HG03439 (cell line): ENCODE results near the gene TMSB4X.
"Not testable (repeated sequence)": the region's sequence is repeated elsewhere in the genome, so short reads cannot be mapped to it uniquely, and the experiment has no call there.

Experiments
- ATAC-seq: cut with Tn5 transposase; IDR thresholded peaks from one replicate; pipeline ENCODE4 v1.9.1; 2021; ENCODE audit warnings: mild to moderate bottlenecking, moderate library complexity; ENCODE audit not compliant: unreplicated experiment

TMSB4X gene

GRCh38 chrX:12954981-12955380 lies 19.9 kb upstream of the TMSB4X start:
- no peak for ATAC-seq

- ATAC-seq = peak; percentile 44
Measured at GRCh38 chrX:12955882-12956703, 18.8 kb upstream of the TMSB4X start.

GRCh38 chrX:12956704-12957534 lies 18.0 kb upstream of the TMSB4X start:
- ATAC-seq = peak; percentile 57

- no peak for ATAC-seq
Measured at GRCh38 chrX:12958059-12958458, 16.9 kb upstream of the TMSB4X start.

GRCh38 chrX:12958461-12958860 lies 16.4 kb upstream of the TMSB4X start:
- no peak for ATAC-seq

GRCh38 chrX:12961196-12961718 lies 13.7 kb upstream of the TMSB4X start:
- no peak for ATAC-seq

GRCh38 chrX:12962041-12962504 lies 12.8 kb upstream of the TMSB4X start:
- ATAC-seq = no peak

GRCh38 chrX:12963210-12963850 lies 11.6 kb upstream of the TMSB4X start:
- not testable (repeated sequence) for ATAC-seq

GRCh38 chrX:12965131-12965940 lies 9.6 kb upstream of the TMSB4X start:
- no peak for ATAC-seq

- ATAC-seq = no peak
Measured at GRCh38 chrX:12966151-12966550, 8.8 kb upstream of the TMSB4X start.

GRCh38 chrX:12967711-12968465 lies 7.0 kb upstream of the TMSB4X start:
- no peak for ATAC-seq

GRCh38 chrX:12970691-12971202 lies 4.2 kb upstream of the TMSB4X start:
- ATAC-seq = no peak

- ATAC-seq = no peak
Measured at GRCh38 chrX:12971282-12972003, 3.5 kb upstream of the TMSB4X start.

GRCh38 chrX:12972243-12972642 lies 2.7 kb upstream of the TMSB4X start:
- ATAC-seq = no peak

- no peak for ATAC-seq
Measured at GRCh38 chrX:12972878-12973560, 1.9 kb upstream of the TMSB4X start.

GRCh38 chrX:12973561-12974304 lies 1.2 kb upstream of the TMSB4X start:
- no peak for ATAC-seq

- no peak for ATAC-seq
Measured at GRCh38 chrX:12974305-12974795, 560 bp upstream of the TMSB4X start.
